GM10847 (cell line): ENCODE results near the gene LBHD2.

Experiments used
- POLR2A ChIP-seq: IDR thresholded peaks from 2 replicates; pipeline ENCODE4 v1.6.1; 2011; ENCODE audit not compliant: insufficient read length; ENCODE audit errors: extremely low read depth

The LBHD2 gene

GRCh38 chr14:103064436-103064835, 19.6 kb upstream of the LBHD2 start:
- no peak for TF ChIP-seq POLR2A

DNA sequence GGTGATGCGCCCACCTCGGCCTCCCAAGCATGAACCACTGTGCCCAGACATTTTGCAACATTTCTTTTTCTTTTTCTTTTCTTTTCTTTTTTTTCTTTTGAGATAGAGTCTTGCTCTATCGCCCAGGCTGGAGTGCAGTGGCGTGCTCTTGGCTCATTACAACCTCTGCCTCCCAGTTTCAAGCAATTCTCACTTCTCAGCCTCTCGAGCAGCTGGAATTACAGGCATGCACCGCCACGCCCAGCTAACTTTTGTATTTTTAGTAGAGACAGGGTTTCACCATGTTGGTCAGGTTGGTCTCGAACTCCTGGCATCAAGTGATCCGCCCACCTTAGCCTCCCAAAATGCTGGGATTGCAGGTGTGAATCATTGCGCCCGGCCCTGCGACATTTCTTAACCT, 19.0 kb upstream of the LBHD2 start:
- no peak for TF ChIP-seq POLR2A

DNA sequence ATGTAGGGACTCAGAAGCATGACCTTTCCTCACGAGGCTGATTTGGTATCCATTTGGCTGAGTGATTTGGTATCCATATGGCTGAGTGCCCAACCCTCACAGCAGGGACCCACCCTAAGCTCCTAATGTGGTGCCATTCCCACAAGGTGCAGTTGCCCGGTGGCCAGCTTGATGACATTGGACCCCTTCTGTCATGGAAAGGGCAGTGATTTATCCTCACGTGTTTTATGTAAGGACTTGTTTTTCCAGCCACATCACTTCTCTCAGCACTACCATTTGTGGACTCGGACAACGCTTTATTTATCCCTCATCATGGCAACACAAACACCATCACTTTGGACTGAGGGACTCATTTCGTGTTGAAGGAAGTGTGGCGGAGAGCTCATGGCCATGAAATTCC, 18.1 kb upstream of the LBHD2 start:
- TF ChIP-seq POLR2A: no peak

DNA sequence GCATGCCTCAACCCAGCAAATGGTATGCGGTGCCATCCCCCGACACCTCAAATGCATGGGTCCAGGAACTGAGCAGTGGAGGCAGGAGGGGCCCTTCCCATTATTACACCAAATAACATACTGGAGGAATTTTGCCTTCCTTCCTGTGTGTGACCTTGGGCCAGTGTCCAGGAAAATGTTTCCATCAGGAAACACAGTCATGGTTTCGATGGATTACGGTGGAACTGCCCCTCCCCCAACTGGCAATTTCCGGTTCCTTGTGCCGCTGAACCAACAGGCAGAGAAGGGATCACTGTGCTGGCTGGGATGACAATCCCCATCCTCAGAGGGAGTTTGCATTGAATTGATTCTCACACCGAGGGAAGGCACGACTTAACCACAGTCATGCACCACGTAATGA, 17.6 kb upstream of the LBHD2 start:
- no peak for TF ChIP-seq POLR2A

DNA sequence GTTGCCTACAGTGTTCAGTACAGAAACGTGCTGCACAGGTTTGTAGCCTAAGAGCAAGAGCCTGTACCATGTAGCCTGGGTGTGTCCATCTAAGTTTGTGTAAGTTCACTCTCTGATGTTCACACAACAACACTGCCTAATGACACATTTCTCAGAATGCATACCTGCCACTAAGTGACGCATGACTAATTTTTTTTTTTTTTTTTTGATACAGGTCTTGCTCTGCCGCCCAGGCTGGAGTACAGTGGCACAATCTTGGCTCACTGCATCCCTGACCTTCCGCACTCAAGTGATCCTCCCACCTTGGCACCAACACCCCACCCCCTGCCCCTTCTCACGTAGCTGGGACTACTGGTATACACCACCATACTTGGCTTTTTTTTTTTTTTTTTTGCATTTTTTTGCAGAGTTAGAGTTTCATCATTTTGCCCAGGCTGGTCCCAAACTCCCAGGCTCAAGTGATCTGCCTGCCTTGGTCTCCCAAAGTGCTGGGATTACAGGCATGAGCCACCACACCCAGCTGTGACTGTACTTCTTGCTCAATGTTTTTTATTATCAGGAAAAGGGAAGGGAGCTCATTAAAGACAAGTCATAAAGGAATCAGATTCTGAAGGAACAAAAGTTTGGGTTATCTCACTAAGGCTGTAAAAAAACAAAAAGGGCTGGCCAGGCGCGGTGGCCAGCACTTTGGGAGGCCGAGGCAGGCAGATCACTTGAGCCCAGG, 16.6 kb upstream of the LBHD2 start:
- TF ChIP-seq POLR2A: no peak

DNA sequence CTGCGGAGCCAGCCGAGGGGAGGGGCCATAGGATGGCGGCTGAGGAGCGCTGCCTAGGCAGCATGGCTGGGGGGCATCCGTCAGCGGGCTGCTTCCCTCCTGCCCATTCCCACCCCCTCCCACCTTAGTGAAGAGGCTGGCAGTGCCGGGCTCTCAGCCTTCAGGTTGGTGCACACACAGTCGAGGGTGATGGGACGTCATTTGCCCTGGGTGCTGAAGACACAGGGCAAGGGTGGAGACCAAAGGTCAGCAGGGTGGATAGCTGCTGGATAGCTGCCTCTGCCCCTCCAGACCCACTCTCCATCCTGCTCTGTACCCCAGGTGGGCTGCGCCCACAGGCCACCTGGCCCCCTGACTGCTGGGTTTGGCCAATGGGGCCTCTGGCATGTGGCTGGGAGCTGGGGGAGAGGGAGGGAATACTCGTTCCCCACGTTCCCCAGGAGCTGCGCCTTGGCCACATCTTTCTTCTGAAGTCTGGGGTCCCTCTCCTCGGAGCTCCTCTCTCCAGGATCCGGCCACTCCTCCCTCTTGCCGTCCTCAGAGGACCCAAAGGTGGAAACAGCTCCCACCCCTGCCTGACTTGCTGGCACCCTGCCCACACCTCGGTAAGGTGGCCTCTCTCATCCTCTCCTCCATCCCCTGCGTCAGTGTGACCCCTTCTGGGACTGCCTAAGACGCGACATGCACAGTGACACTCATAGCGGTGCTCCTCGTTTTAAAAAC, 15.5 kb upstream of the LBHD2 start:
- TF ChIP-seq POLR2A: no peak

- TF ChIP-seq POLR2A: no peak
Observed at GRCh38 chr14:103070263-103070885, 13.6 kb upstream of the LBHD2 start.

DNA sequence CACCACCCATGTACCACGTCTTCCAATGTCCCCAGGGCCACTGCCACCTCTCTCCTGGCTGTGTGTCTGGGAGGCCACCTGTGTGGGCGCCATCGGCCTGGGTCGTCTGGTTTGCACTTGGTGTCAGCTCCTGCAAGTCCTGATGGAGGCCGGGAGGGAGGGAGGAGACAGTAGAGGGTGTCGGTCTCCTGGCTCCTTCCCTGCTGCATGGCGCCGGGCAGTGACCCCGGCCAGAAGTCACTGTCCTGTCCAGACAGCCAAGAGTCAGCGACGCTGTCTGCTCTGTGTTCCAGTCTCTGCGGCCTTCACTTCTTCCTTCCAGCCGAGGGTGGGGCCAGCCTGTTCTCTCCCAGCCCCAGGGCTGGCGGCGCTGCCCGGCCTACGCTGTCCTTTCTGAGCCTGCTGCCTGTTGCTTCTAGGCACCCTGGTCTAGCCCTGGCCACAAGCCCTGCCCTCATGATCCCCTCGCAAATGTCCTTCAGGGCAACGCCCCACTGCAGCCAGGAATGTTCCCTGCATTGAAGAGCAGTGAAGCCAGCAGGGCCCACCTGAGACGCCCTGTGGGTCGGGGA, 13.0 kb upstream of the LBHD2 start:
- TF ChIP-seq POLR2A: no peak

DNA sequence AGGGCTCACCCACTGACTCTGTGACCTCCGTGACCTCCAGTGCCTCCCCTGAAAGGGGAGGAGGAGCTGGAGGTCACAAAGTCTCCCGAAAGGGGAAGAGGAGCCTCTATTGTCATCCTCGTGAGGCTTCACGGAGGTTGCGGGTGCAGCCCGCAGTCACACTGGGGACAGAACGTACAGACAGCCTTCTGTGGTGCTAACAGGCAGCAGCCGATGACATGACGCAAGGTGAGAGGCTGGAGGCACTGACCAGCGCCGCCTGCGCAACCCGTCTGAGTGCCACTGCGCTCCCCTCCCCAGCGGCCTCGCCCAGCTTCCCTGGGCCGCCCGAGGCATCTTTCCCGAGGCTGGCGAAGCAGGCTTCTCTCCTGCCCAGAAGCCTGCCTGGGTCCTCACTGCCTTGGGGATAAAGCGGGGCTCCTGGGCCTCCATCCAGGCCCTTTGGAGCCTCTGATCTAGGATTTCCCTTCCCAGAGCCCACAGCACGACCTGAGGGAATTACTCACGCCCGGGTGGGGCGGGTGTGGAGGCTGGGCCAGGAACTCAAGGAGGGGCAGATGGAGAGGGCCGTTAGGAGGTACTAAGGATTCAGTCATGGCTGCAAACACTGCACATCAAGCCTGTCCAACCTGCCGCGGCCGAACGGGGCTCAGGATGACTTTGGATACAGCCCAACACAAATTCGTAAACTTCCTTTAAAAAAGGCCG, 12.3 kb upstream of the LBHD2 start:
- TF ChIP-seq POLR2A: no peak

DNA sequence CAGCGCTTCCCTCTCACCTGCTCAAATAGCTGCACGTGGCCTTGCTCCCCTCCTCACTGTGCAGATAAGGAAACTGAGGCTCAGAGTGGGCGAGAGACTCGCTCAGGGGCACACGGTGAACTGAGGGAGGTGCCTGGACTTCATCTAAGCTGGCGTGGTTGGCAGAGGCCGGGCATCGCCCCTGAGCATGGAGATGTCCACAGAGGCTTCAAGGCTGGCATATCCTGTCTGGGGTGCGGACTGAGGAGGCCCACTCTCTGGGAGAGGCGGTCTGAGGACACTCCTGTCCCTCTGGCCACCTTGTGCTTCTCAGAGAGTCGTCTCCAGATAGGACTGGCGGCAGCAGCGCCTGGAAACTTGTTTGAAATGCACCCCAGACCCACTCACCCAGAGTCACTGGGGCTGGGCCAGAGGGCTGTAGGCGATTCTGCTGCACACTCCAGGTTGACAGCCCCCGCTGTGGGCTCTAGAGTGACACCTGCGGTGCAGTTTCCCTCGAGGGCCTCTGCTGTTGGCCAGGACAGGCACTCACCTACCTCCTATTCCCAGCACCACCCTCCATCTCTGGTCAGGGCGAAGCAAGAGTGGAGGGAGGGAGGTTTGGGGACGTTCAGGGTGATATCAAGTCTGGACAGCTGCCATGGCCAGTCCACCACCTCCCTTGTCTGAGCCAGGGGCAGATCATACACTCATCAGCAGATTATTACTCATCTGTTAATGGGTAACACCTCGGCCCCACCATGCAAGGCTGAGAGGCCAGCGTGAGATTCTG, 11.2 kb upstream of the LBHD2 start:
- TF ChIP-seq POLR2A: no peak

DNA sequence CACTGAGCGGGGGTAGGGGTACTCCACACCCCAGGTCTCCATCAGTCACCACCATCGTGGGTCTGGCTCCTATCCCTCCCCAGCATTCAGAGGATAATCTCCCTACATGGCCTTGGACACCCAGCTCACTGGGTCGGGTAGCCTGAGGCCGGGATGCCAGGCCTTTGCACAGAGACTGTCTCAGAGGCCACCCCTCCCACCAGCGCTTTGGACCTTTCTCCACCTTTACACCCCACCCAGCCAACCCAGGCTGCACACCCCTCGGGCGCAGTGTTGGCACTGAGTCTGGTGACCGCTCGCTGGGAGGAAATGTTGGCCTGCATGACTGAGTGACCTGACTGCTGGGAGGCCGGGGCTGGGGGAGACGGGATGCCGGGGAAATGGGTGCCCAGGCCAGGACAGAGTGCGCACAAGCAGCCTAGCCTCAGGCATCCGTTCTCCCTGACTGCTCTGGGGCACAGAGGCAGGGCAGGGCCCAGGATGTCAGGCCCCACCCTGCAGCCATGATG, 10.6 kb upstream of the LBHD2 start:
- TF ChIP-seq POLR2A: no peak

- no peak for TF ChIP-seq POLR2A
Observed at GRCh38 chr14:103073876-103074728, 9.9 kb upstream of the LBHD2 start.

DNA sequence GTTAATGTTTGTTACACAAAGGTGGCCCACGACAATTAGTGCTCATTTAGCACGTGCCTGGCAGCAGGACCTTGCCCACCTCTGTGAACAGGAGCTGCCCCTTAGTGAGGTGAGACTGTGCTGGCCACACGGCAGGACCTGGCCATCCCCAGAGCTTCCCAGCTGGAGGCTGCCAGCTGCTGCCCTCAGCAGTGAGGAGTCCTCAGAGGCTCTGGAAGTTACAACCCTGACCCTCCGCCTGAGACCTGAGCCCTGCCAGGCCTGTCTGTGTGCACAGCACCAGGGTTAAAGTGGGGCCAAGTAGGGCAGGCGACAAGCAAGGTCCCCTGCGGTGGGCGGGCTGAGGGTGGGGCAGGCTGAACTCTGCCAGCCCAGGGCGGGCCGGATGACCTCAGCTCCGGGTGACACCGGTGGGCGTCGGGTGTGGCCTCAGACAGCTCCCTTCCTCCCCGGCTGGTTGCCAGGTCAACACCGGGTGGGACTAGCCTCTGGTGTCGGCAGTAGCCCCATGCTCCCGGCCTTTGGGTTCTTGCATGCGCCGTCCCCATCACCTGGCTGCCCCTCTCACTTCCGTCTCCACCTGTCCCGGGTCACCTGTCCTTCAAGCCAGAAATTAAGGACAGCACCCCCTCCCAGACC, 9.2 kb upstream of the LBHD2 start:
- TF ChIP-seq POLR2A: no peak
